K562 (cell line): Measurements from ENCODE around the gene ARL17B. TPM values are rescaled to one million over a fixed set of nuclear protein-coding genes. Genes with fewer than 3 reads are reported as not detected.
"Not testable (repeated sequence)": the region's sequence is repeated elsewhere in the genome, so short reads cannot be mapped to it uniquely, and the experiment has no call there.

Experiments used
- ATAC-seq: fragments of 200-7000 bp; cut with Tn5 transposase; 3 replicates; pipeline ENCODE4 v1.9.1; 2020; ENCODE audit warnings: moderate library complexity
- BruUV-seq: library from RNA; stranded (reverse); fragments of 400-500 nt; replicated peaks from 2 replicates; lab custom pipeline; 2021; lab: Mats Ljungman, UMichigan
- CTCF ChIA-PET: fragments of 300-600 bp; formaldehyde crosslinking; extraction: SDS; loops from one replicate; lab custom pipeline; 2021; ENCODE audit warnings: low intra/inter-chr PET ratio; lab: Yijun Ruan, JAX
- POLR2A ChIA-PET: fragments of 300-600, 350-650 bp; sonication (Branson Sonifier 250); formaldehyde crosslinking; extraction: SDS; loops from one replicate; lab custom pipeline; 2021; ENCODE audit warnings: antibody characterized with exemption, inconsistent platforms; lab: Yijun Ruan, JAX
- DNase-seq, 4 experiments: peaks; one replicate each; pipeline versions ENCODE4 v3.0.0 to v3.0.0-alpha.2; 2011 to 2018; ENCODE audit warnings: low spot score in 3 of 4, mixed read lengths in 3 of 4; ENCODE audit errors: extremely low read depth in 1 of 4
- FAIRE-seq: peaks from 2 replicates; lab custom pipeline; 2011; peaks lifted over from hg19 to GRCh38; lab: Jason Lieb, UNC
- H2AFZ ChIP-seq: 2 replicates; pipeline ENCODE4 v1.6.0; 2011; ENCODE audit warnings: low read depth, low read length, control low read depth, inconsistent platforms
- H3K27ac ChIP-seq: fragments of 200-600 bp; 3 replicates; pipeline ENCODE4 v1.8.0; 2011; ENCODE audit warnings: low read depth, mild to moderate bottlenecking, control low read depth, inconsistent platforms, low read length, moderate library complexity, mixed read lengths; ENCODE audit errors: extremely low read depth
- H3K27me3 ChIP-seq, 2 experiments: fragments of 300-600 bp in 1 of 2; 2 replicates in 1 of 2; 3 replicates in 1 of 2; pipeline versions ENCODE4 v1.6.0 to v1.8.0; 2011; ENCODE audit warnings: inconsistent platforms in 2 of 2, low read length in 2 of 2, mild to moderate bottlenecking in 1 of 2, mixed read lengths in 1 of 2, moderate library complexity in 1 of 2; ENCODE audit not compliant: control insufficient read depth in 2 of 2, insufficient read depth in 2 of 2
- H3K36me3 ChIP-seq: fragments of 300-600 bp; 3 replicates; pipeline ENCODE4 v1.8.0; 2011; ENCODE audit warnings: mild to moderate bottlenecking, low read length, inconsistent platforms; ENCODE audit not compliant: control insufficient read depth, insufficient read depth
- H3K4me1 ChIP-seq, 2 experiments: fragments of 200-600 bp in 1 of 2; replicated peaks in 1 of 2; 2 replicates in 1 of 2; 3 replicates in 1 of 2; pipeline versions ENCODE4 v1.5.1 to v1.8.0; 2011; ENCODE audit warnings: inconsistent platforms in 2 of 2, low read length in 2 of 2, mild to moderate bottlenecking in 1 of 2, mixed read lengths in 1 of 2, moderate library complexity in 1 of 2; ENCODE audit not compliant: control insufficient read depth in 2 of 2, insufficient read depth in 2 of 2
- H3K4me2 ChIP-seq: 2 replicates; pipeline ENCODE4 v1.6.1; 2011; ENCODE audit warnings: low read length, control low read depth, inconsistent platforms, mixed read lengths; ENCODE audit not compliant: insufficient read depth
- H3K4me3 ChIP-seq: fragments of 200-600 bp; sonication (generic), shearing (Covaris generic); 2 replicates; pipeline ENCODE4 v1.5.1; 2016; ENCODE audit warnings: control low read depth, inconsistent platforms
- H3K79me2 ChIP-seq: fragments of 200-600 bp; 3 replicates; pipeline ENCODE4 v1.8.0; 2011; ENCODE audit warnings: low read length, inconsistent platforms; ENCODE audit not compliant: control insufficient read depth, insufficient read depth
- H3K9ac ChIP-seq, 2 experiments: 2 replicates each; pipeline versions ENCODE4 v1.6.0 to v1.6.1; 2011; ENCODE audit warnings: low read depth in 2 of 2, low read length in 2 of 2, control low read depth in 1 of 2, inconsistent platforms in 1 of 2, mild to moderate bottlenecking in 1 of 2, mixed read lengths in 1 of 2; ENCODE audit not compliant: insufficient read depth in 1 of 2
- H3K9me1 ChIP-seq: one replicate; pipeline ENCODE4 v1.6.0; 2011; ENCODE audit warnings: inconsistent platforms, mild to moderate bottlenecking, low read length, moderate library complexity; ENCODE audit not compliant: control insufficient read depth, insufficient read depth
- H3K9me3 ChIP-seq: replicated peaks from 2 replicates; pipeline ENCODE4 v1.5.1; 2011; ENCODE audit warnings: low read depth, low read length, inconsistent platforms; ENCODE audit not compliant: control insufficient read depth, insufficient read depth
- H4K20me1 ChIP-seq: replicated peaks from 2 replicates; pipeline ENCODE4 v1.6.1; 2011; ENCODE audit warnings: low read length, inconsistent platforms, mixed read lengths; ENCODE audit not compliant: control insufficient read depth, insufficient read depth
- AFF1 ChIP-seq, 2 experiments: fragments of 450-650 bp; IDR thresholded peaks; 2 replicates each; pipeline ENCODE4 v1.6.1; 2018; ENCODE audit warnings: mild to moderate bottlenecking in 2 of 2, low read depth in 1 of 2; ENCODE audit not compliant: partially characterized antibody in 2 of 2
- ESRRA ChIP-seq: fragments of 450-650 bp; IDR thresholded peaks from 2 replicates; pipeline ENCODE4 v1.6.1; 2014; ENCODE audit warnings: low read depth, mild to moderate bottlenecking, moderate library complexity, borderline replicate concordance
- JUND ChIP-seq, 2 experiments: IDR thresholded peaks; 2 replicates in 1 of 2; 3 replicates in 1 of 2; pipeline ENCODE4 v1.6.1; 2011; ENCODE audit warnings: borderline replicate concordance in 2 of 2, low read depth in 2 of 2, low read length in 2 of 2, improper control_type of control experiment in 1 of 2, missing biosample characterization in 1 of 2, missing genetic modification characterization in 1 of 2, missing genetic modification reagents in 1 of 2
- KLF16 ChIP-seq: IDR thresholded peaks from 2 replicates; pipeline ENCODE4 v1.6.1; 2016; ENCODE audit warnings: antibody characterized with exemption
- RCOR1 ChIP-seq, 2 experiments: IDR thresholded peaks; 2 replicates each; pipeline ENCODE4 v1.6.1; 2012; ENCODE audit warnings: low read depth in 2 of 2, low read length in 2 of 2, borderline replicate concordance in 1 of 2, improper control_type of control experiment in 1 of 2
- REST ChIP-seq, 2 experiments: fragments of 450-650 bp; formaldehyde crosslinking in 1 of 2; IDR thresholded peaks; 2 replicates each; pipeline versions ENCODE4 v1.4.0 to v1.6.1; 2014 to 2020; ENCODE audit warnings: mild to moderate bottlenecking in 2 of 2, borderline replicate concordance in 1 of 2, low read depth in 1 of 2
- SMC3 ChIP-seq: conservative IDR thresholded peaks from 2 replicates; pipeline ENCODE4 v1.6.1; 2011; ENCODE audit warnings: low read depth, low read length, improper control_type of control experiment; ENCODE audit not compliant: insufficient read depth
- WGBS: fragments of 100-300 bp; shearing (Covaris generic); methylation state at CpG from one replicate; pipeline ENCODE4 v1.1.6; 2016; ENCODE audit warnings: low coverage, mixed read lengths; ENCODE audit not compliant: insufficient coverage; ENCODE audit errors: missing lambda C conversion rate; 5-methylcytosine and 5-hydroxymethylcytosine counted together
- in situ Hi-C: fragments of 300-500 bp; cut with MboI; formaldehyde crosslinking; loops from 4 replicates; pipeline ENCODE4 v1.15.0; 2018; ENCODE audit warnings: inconsistent platforms, mixed read lengths
- intact Hi-C: fragments of 100-400 bp; cut with micrococcal nuclease; formaldehyde crosslinking; loops from 2 replicates; pipeline ENCODE4 v1.14.2; 2022
- polyA plus RNA-seq, 8 experiments: library from polyadenylated mRNA; depleted of rRNA in 4 of 8; stranded (reverse) in 5 of 8; unstranded in 3 of 8; fragments of >200 nt; fragmentation: Nextera tagmentation in 2 of 8; fragmentation: Illumina TruSeq in 1 of 8; extraction: Ambion mirVana in 2 of 8; extraction: Trizol in 1 of 8; gene quantifications; 2 replicates each; pipeline versions ENCODE4 v1.2.1 to v1.2.3, GENCODE V29; 2011 to 2014; ENCODE audit warnings: inconsistent platforms in 1 of 8, missing spikeins in 1 of 8
- total RNA-seq, 7 experiments: library from RNA; depleted of rRNA in 6 of 7; stranded (reverse); fragments of >200 nt in 6 of 7; fragmentation: Illumina TruSeq in 2 of 7; extraction: Trizol in 2 of 7; gene quantifications; 2 replicates each; pipeline versions ENCODE4 v1.2.1 to v1.2.3, GENCODE V29; 2011 to 2021; ENCODE audit warnings: low replicate concordance in 1 of 7

The ARL17B gene
- total and polyA plus RNA-seq, 9 of the 15 experiments (the other 6 are each of a cell fraction or from before 2014, with no cell fraction given), result 4.0 to 24.2 (median 8.4) TPM

DNA sequence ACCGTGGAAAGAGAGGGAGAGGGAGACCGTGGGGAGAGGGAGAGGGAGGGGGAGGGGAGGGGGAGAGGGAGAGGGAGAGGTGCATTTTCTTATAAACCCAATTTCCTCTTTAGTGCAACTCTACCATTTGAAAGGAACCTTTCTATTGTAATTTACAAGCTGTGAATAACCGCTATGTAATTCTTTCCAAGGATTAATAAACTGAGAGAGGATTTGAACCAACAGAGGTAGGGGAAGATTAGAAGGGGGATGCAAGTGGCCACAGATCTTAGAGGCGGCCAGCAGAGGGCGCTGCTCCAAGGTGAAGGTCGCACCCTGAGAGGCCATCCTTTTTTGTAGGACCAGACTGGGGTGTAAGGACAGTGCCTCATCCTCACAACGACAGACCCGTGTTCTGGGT, 107.8 kb downstream of the ARL17B start:
- H3K4me1 ChIP-seq; H3K79me2 ChIP-seq; H3K4me3 ChIP-seq; H3K9me3 ChIP-seq; H3K27me3 ChIP-seq; H3K9ac ChIP-seq; intact Hi-C loops; POLR2A ChIA-PET; H4K20me1 ChIP-seq; H3K9me1 ChIP-seq; H3K36me3 ChIP-seq; BruUV-seq; H3K27ac ChIP-seq; TF ChIP-seq REST (CRISPR knock-in tag; IDR thresholded peaks at IDR 0.05; ENCODE audit: low read depth); JUND (tag; IDR thresholded peaks at IDR 0.05; ENCODE audit: borderline replicate concordance, low read depth, low read length): not testable (repeated sequence)
- peak overlapping the region; percentile 70 for H2AFZ ChIP-seq
- CTCF ChIA-PET, result interaction anchor here (0.6 kb wide), 2 partner anchors 21 to 209 kb away, joined by 3 to 5 read pairs; no protein-coding TSS in a partner anchor
- 0% methylated on average over 6 of the region's 8 CpGs for WGBS
- FAIRE-seq (peak; percentile 93), ATAC-seq (peak; percentile 99), DNase-seq (peak; percentile 79 to 89 (median 82))
- in situ Hi-C loops, result loop anchor here (25.0 kb wide), 1 partner anchor 109 kb away; the partner anchor contains the start of gene ARL17B
- peak overlapping the region; percentile 34; the same call in 1 of the 2 replicates for H3K4me2 ChIP-seq
- TF ChIP-seq ESRRA (peak; percentile 84; the same call in 1 of the 2 replicates), SMC3 (peak; percentile 40; the same call in 1 of the 2 replicates), RCOR1 (IDR thresholded peaks at IDR 0.05; ENCODE audit: borderline replicate concordance in 1 of 2, low read depth in 2 of 2, low read length in 2 of 2) (0 out of 4 replicates have a peak, but pooled peaks of 1 of the 2 experiments have one; percentile 19), KLF16 (0 out of 2 replicates have a peak, but pooled peaks have one; percentile 10), AFF1 (IDR thresholded peaks at IDR 0.05; ENCODE audit: low read depth in 1 of 2, partially characterized antibody in 2 of 2) (peak in 1 of 2 experiments; percentile 91), REST (IDR thresholded peaks at IDR 0.05; ENCODE audit: borderline replicate concordance) (peak; percentile 54; the same call in 1 of the 2 replicates), JUND (IDR thresholded peaks at IDR 0.05; ENCODE audit: borderline replicate concordance, low read depth, low read length) (0 out of 2 replicates have a peak, but pooled peaks have one; percentile 30)
